Erythroblast (primary cell): Measurements from ENCODE around the gene FETUB.
"Not testable (repeated sequence)": the region's sequence is repeated elsewhere in the genome, so short reads cannot be mapped to it uniquely, and the experiment has no call there.

ENCODE experiments used
- GATA1 ChIP-seq: IDR thresholded peaks from 2 replicates; pipeline ENCODE4 v1.6.1; 2011; ENCODE audit warnings: low read depth, mild to moderate bottlenecking, control low read depth, low read length, moderate library complexity
- POLR2A ChIP-seq: IDR thresholded peaks from 2 replicates; pipeline ENCODE4 v1.6.1; 2011; ENCODE audit warnings: mild to moderate bottlenecking, low read length

DNA sequence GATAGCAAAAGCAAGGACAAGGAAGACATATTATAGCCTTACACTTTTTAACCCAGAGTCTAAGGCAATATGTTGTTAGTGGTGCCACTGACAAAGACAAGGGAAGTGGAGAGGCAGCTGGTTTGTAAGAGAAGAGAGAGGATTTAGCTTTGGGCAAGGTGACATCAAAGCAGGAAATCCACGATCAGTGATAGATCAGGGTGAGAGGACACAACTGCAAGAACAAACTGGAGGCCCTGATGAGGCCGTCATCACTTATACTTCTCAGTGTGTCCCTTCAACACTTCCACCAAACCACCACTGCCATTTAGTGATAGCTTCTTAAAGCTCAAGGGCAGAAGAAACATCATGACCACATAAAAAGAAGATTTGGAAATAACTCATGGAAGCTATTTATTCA is 46.3 kb downstream of the FETUB start:
- TF ChIP-seq POLR2A, GATA1: not testable (repeated sequence)
